HG02970 (cell line): ENCODE results near the gene GAPVD1.
"Not testable (repeated sequence)": the region's sequence is repeated elsewhere in the genome, so short reads cannot be mapped to it uniquely, and the experiment has no call there.

ENCODE experiments used
- ATAC-seq: cut with Tn5 transposase; IDR thresholded peaks from one replicate; pipeline ENCODE4 v1.9.1; 2021; ENCODE audit warnings: mild to moderate bottlenecking, moderate library complexity, moderate number of reproducible peaks; ENCODE audit not compliant: unreplicated experiment, low FRiP score

The GAPVD1 gene

GRCh38 chr9:125243792-125244260 lies 17.8 kb upstream of the GAPVD1 start:
- ATAC-seq: no peak

GRCh38 chr9:125246261-125246667 lies 15.4 kb upstream of the GAPVD1 start:
- no peak for ATAC-seq

- no peak for ATAC-seq
These were observed 7.4 kb upstream of the GAPVD1 start for GRCh38 chr9:125254231-125254630.

DNA sequence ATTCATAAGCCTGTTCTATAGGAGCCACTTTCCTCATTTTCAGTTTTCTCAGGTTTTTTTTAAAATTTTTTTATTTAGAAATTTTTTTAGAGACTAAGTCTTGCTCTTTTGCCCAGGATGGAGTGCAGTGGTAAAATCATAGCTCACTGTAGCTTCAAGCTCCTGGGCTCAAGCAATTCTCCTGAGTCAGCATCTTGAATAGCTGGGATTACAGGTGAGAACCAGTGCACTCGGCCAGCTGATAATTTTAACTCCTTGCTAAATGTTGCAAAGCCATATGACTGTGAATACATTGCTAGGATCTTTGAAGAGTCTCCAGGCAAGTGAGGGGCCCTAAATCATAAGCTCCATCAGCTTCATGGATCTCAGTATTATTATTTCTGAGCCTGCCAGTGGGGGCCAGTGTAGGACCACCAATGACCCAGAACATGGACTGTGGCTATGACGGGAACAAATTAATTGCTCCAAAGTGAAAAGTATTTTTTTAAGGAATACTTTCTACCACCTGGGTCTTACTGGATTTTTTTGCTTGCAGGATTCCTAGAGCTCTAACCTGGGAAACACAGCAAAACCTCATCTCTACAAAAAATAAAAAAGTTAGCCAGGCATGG lies 5.7 kb upstream of the GAPVD1 start:
- no peak for ATAC-seq

- ATAC-seq: no peak
These were observed 3.4 kb upstream of the GAPVD1 start for GRCh38 chr9:125258160-125258785.

DNA sequence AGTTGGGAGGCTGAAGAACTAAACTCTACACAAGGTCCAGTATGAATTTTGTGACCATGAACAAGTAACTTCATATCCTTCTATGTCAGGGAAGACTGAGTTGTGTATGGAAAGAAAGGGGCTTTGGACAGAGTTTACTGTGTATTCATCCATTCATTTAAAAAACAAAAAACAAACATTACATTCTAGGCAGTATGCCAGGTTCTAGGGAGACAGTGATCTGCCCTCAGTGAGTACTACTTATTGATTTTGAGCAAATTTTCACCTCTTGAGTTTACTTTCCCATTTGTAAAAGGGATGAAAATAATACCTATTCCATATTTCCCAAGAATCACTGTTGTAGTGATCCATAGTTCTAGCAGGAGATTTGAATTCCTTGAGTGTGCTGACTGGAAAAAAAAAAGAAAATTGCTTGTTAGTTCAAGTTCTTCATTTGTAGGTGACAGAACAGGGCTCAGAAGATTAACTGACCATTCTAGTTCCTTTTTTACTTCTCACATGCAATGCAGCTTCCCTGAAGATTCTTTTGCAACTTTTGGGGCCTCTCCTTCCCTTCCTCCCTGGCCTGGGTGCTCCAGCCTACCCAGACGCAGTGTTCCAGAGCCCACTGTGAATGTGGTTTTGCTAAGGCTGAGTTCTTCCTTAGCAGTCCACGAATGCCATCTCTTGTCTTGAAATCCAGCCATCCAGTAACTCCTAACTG lies 2.6 kb upstream of the GAPVD1 start:
- no peak for ATAC-seq

DNA sequence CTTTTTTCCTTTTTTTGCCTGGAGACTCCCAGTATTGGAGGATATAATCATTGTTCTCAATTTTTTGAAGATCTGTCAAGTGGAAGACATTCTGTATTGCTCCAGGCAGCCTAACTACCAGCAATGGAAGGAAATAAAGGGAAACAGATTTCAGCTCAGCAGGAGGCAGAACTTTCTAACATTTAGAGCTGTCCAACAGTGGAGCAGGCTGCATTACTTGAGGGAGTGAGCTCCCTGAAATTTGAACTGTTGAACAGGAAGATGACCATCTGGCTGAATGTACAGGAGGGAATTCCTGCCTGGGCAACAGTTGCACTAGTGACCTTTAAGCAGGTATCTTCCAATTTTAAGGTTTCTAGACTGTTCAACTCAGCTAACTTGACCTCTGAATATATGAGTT lies 1.1 kb upstream of the GAPVD1 start:
- no peak for ATAC-seq

DNA sequence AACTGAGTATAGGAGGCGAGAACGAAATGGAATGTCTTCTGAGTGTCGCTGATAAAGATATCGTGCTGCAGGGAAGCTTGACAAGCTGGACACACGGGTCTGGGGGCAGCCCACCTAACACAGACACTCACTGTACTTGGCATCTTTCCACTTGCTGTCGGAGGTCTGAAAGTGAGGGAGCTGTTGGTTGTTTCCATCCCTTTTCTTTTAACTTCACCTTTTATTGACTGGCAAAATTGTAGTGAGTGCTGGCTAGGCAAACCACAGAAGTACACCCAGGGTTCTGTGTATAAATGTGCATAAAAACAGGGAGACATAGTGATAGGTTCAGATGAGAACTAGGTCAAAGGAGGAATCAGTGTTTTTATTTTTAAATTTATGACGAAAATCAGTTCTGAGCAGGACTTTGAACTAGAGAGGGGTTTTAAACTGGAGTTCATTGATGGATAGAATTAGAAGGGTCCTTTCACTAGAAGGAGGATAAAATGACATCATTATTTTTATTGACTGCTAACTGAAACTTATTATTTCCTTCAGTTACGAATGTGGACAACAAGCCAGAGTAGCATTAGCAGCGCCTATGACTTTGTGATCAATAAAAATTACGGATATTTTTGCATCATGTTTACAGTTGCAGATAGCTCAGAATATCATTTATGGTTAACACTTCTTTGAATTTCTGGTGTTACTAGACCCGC lies 817 bp downstream of the GAPVD1 start:
- no peak for ATAC-seq

GRCh38 chr9:125264068-125264467 lies 2.4 kb downstream of the GAPVD1 start:
- ATAC-seq: not testable (repeated sequence)

GRCh38 chr9:125268394-125269013 lies 6.9 kb downstream of the GAPVD1 start:
- no peak for ATAC-seq

DNA sequence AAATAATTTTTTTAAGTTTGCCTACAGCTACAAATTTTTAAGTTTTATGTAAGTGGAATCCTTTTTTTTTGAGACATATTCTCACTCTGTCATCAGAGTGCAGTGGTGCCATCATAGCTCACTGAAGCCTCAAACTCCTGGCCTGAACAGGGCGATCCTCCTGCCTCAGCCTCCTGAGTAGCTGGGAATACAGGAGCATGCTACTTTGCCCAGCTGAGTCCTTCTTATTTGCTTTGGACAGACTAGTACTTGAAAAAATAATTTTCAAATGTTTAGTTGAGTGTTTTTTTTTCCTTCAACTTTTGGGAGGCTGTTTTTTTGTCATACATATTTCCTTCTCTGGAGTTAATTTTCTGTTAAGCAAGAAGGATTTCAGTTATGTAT lies 7.4 kb downstream of the GAPVD1 start:
- ATAC-seq: no peak

DNA sequence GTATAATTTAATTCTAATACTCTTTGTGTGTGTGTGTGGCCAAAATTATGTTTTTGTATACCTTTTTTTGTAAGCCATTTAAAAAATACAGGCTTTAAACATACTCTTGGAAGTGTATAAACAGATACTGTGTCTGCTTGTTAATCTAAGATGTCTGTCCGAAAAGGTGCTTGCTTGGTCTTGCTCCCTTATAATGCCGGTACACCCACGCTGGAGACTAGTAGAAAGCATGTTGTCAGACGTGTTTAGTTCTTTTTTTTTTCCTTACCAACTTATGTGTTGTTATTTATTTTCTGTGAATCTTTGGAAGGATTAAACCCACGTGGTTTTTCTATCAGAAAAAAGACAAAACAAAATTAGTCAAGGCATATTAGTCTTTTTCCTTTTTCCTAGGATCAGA lies 9.5 kb downstream of the GAPVD1 start:
- ATAC-seq: no peak

DNA sequence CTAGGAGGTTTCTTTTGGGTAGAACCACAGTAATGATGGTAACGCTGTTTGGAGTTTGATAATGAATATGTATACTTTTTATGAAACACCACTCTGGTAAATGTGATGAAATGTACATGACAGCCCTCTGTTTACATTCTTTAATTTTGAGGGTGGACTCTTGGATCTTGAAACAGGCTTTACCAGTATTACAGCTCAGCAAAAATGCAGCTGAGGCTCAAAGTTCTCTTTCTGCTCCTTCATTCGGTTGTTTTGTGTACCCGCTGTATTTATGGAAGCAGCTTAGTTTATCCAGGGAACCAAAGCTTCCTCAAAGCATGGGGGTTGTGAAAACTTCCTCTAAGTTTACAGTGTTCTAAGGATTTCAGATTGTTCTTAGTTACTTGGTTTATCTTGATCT lies 11.1 kb downstream of the GAPVD1 start:
- no peak for ATAC-seq

GRCh38 chr9:125276771-125277170 lies 15.1 kb downstream of the GAPVD1 start:
- ATAC-seq: no peak

- no peak for ATAC-seq
These were observed 15.8 kb downstream of the GAPVD1 start for GRCh38 chr9:125277411-125277810.

DNA sequence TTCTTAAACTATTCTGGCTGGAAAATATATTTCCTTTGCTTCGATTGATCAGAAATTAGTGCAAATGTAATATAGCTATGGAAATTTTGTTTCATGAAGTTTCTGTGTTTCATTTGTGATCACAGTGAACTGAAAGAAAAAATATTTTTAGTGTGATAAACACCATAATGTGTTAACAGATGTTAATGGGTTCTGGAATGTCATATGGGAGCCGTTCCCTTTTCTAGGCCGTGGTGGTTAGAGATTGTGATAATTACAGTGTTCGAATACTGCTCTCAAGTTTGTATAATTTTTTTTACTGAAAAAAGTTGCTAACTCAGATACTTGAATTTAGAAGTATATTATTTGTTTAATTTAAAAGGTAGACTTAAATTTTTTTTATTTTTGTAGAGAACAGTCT lies 19.3 kb downstream of the GAPVD1 start:
- ATAC-seq: no peak

DNA sequence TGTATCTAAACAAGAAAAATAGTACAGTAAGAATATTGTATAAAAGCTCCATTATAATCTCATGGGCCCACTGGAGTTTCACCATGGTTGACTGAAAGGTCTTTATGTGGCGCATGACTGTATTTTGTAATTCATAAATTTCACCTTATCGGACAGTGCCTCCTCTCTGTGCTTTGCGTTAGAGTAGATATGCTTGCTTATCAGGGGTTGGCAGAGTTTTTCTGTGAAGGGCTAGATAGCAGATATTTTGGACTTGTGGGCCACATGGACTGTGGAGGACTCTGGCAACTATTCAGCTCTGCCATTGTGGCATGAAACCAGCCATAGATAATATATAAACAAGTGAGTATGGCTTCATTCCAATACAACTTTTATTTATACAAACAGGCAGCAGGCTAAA lies 23.2 kb downstream of the GAPVD1 start:
- ATAC-seq: no peak

DNA sequence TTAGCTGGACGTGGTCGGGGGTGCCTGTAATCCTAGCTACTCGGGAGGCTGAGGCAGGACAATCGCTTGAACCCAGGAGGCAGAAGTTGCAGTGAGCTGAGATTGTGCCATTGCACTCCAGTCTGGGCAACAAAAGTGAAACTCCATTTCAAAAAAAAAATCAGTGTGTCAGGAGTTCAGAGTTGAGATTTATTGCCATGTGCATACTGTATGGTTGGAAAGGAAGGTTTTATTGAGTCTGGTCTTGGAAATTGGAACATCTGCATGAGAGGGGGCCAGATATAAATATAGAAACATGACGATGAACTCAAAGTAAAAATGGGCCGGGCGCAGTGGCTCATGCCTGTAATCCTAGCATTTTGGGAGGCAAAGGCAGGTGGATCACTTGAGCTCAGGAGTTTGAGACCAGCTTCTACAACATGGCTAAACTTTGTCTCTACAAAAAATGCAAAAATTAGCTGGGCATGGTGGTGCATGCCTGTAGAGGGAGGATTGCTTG lies 25.4 kb downstream of the GAPVD1 start:
- ATAC-seq: not testable (repeated sequence)

DNA sequence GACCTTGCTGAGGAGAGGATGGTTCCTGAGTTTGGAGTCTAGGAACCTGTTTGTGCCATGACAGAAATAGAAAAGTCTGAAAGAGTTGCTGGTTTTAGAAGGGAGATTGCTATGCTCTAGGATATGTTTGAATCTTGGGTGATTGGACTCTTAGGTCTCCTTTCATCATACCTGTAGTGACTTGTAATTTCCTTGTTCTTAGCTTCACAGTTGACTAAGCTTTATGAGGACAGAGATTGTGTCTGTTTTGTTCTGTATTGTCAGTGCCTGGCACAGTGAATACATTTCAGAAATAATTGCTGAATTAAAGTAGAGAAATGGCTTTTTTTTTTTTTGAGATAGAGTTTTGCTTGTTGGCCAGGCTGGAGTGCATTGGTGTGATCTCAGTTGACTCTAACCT lies 31.5 kb downstream of the GAPVD1 start:
- no peak for ATAC-seq

GRCh38 chr9:125295657-125296056 lies 34.0 kb downstream of the GAPVD1 start:
- no peak for ATAC-seq
